ENCODE results near the gene CAPZB.
"Not testable (repeated sequence)": the region's sequence is repeated elsewhere in the genome, so short reads cannot be mapped to it uniquely, and the experiment has no call there.

CAPZB gene

DNA sequence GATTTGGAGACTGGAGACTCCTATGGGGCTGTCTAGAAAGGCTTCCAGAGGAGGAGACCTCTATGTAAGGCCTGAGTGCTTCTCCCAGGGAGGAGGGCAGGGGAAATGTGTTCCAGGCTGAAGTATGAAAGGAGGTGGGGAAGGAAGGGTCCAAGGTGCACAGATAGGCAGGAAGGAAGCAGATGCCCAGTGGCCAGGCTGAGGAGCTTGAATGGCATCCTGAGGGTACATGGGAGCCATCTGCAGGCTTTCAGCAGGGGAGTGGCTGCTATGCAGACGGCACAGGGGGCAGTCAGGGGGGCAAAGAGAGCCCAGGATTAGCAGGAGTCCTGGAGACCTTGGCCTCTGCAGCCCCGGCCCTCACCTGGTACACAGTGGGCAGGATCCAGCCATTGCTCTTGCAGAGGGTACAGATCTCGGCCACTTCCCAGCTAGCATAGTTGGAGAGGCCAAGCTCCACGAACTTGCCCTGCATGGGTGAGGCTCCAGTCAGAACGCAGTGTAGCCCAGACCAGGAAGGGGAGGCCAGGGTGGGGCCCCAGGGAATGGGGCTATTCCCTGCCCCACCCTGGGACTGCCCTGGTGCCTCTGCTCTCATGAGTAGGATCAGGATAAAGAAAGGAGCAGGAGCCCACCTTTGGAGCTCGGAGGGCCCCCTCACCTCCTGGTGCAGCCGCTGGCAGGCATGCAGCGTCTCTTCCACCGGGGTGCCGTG is 177.4 kb downstream of the CAPZB start:
- 96 to 99% methylated on average over 9 to 10 of the region's 10 CpGs for WGBS, 2 experiments (ENCODE audit: insufficient coverage in 2 of 2)
- H3K4me3 ChIP-seq (ENCODE audit: extremely low read depth, insufficient read depth, low read length, poor library complexity, severe bottlenecking) = no peak overlapping the region
- no peaks in the 10 kb centered on the region for H3K9me3 ChIP-seq (ENCODE audit: control insufficient read depth, low read length)
- H3K36me3 ChIP-seq (ENCODE audit: control insufficient read depth, insufficient read depth, low read length) = peaks cover 59% of the 10 kb centered on the region
- H3K27ac ChIP-seq (ENCODE audit: low read depth, low read length, severe bottlenecking) = no peak overlapping the region
- peaks cover 5% of the 10 kb centered on the region for H3K4me1 ChIP-seq (ENCODE audit: control insufficient read depth, insufficient read depth, low read length, poor library complexity, severe bottlenecking)

GRCh38 chr1:19306941-19307340 is 178.4 kb downstream of the CAPZB start:
- H3K9me3 ChIP-seq (ENCODE audit: control insufficient read depth, low read length) = no peaks in the 10 kb centered on the region

DNA sequence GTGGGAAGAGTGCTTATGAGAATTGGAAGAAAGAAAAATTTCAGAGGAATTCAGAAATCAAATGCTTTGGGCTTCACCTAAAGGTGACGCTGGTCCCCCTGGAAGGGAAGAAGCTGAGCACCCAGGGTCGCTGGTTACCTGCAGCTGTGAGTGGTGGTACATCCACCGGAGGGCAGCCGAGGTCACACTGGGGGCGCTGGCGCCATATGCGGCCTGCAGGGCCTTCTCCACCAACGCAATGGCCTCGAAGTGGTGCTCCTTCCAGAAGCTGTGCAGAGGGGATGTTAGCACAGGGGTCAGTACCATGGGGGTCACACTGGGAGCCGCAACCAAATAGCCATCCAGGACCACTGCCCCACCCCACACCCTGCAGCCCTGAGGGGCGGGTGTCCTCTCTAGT is 179.5 kb downstream of the CAPZB start:
- WGBS, 2 experiments (ENCODE audit: insufficient coverage in 2 of 2) = 93 to 99% methylated on average over 6 to 8 of the region's 11 CpGs
- H3K27ac ChIP-seq (ENCODE audit: low read depth, low read length, severe bottlenecking) = no peak overlapping the region
- no peak overlapping the region for H3K4me3 ChIP-seq (ENCODE audit: extremely low read depth, insufficient read depth, low read length, poor library complexity, severe bottlenecking)
- peaks cover 64% of the 10 kb centered on the region for H3K36me3 ChIP-seq (ENCODE audit: control insufficient read depth, insufficient read depth, low read length)
- H3K4me1 ChIP-seq (ENCODE audit: control insufficient read depth, insufficient read depth, low read length, poor library complexity, severe bottlenecking) = peaks cover 4% of the 10 kb centered on the region
- no peaks in the 10 kb centered on the region for H3K9me3 ChIP-seq (ENCODE audit: control insufficient read depth, low read length)

More at GRCh38 chr1:19306941-19307340, 178.4 kb downstream of the CAPZB start:
- Histone ChIP-seq H3K4me3 (ENCODE audit: extremely low read depth, insufficient read depth, low read length, poor library complexity, severe bottlenecking) (no peak overlapping the region), H3K27ac (ENCODE audit: low read depth, low read length, severe bottlenecking) (no peak overlapping the region), H3K4me1 (ENCODE audit: control insufficient read depth, insufficient read depth, low read length, poor library complexity, severe bottlenecking) (peaks cover 5% of the 10 kb centered on the region), H3K36me3 (ENCODE audit: control insufficient read depth, insufficient read depth, low read length) (peaks cover 64% of the 10 kb centered on the region)
- 96 to 100% methylated on average over 2 to 5 of the region's 6 CpGs for WGBS, 2 experiments (ENCODE audit: insufficient coverage in 2 of 2)

GRCh38 chr1:19304081-19304480 is 181.3 kb downstream of the CAPZB start:
- H3K36me3 ChIP-seq (ENCODE audit: control insufficient read depth, insufficient read depth, low read length) = peaks cover 66% of the 10 kb centered on the region
- H3K4me1 ChIP-seq (ENCODE audit: control insufficient read depth, insufficient read depth, low read length, poor library complexity, severe bottlenecking); H3K27ac ChIP-seq (ENCODE audit: low read depth, low read length, severe bottlenecking); H3K9me3 ChIP-seq (ENCODE audit: control insufficient read depth, low read length); H3K4me3 ChIP-seq (ENCODE audit: extremely low read depth, insufficient read depth, low read length, poor library complexity, severe bottlenecking): not testable (repeated sequence)
- 96 to 100% methylated on average over 4 to 7 of the region's 10 CpGs for WGBS, 2 experiments (ENCODE audit: insufficient coverage in 2 of 2)

- WGBS, 2 experiments (ENCODE audit: insufficient coverage in 2 of 2) = 86 to 90% methylated on average over 2 of the region's 2 CpGs
- H3K9me3 ChIP-seq (ENCODE audit: control insufficient read depth, low read length) = peaks cover 6% of the 10 kb centered on the region
Measured at GRCh38 chr1:19300211-19300610, 185.1 kb downstream of the CAPZB start.

DNA sequence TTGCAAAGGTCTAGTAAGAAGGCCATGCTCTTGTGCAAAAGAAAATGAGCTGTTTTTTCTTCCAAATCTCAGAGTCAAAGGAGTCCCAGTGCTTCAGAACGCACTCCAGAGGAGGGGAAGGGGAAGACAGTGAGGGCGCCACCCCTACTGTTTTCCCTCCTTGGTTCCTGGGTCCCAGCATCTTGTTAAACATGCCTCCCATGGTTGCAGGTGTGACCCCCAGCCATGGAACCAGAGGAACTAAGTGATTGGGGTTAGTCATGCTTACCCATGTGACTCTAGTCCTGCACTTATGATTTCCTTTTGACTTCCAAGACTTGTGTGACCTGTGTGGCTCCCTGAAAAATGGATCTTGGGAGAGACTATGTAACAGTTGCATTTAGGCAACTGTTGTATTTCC is 190.7 kb downstream of the CAPZB start:
- 71 to 100% methylated on average over 1 to 2 of the region's 2 CpGs for WGBS, 2 experiments (ENCODE audit: insufficient coverage in 2 of 2)

More at GRCh38 chr1:19300211-19300610, 185.1 kb downstream of the CAPZB start:
- Histone ChIP-seq H3K27ac (ENCODE audit: low read depth, low read length, severe bottlenecking) (no peak overlapping the region), H3K4me1 (ENCODE audit: control insufficient read depth, insufficient read depth, low read length, poor library complexity, severe bottlenecking) (no peaks in the 10 kb centered on the region), H3K4me3 (ENCODE audit: extremely low read depth, insufficient read depth, low read length, poor library complexity, severe bottlenecking) (no peak overlapping the region), H3K36me3 (ENCODE audit: control insufficient read depth, insufficient read depth, low read length) (peaks cover 29% of the 10 kb centered on the region)

DNA sequence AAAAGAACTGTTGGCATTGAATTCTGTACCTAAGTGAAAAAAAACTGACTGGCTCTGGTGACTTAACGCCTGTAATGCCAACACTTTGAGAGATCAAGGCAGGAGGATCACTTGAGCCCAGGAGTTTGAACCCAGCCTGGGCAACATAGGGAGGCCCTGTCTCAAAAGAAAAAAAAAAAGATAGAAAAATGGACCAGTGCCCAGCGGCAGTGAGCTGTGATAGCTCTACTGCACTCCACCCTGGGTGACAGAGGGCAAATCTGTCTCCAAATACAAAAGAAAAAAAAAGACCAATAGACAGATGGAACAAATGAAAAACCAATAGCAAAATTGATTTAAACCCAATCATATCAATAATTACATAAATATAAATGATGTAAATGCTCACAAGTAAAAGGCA is 196.1 kb downstream of the CAPZB start:
- whole genome bisulfite sequencing, 2 experiments (ENCODE audit: insufficient coverage in 2 of 2) = 39 to 71% methylated on average over 1 of the region's 2 CpGs
- peaks cover 13% of the 10 kb centered on the region for H3K9me3 ChIP-seq (ENCODE audit: control insufficient read depth, low read length)
- H3K4me3 ChIP-seq (ENCODE audit: extremely low read depth, insufficient read depth, low read length, poor library complexity, severe bottlenecking) = no peak overlapping the region
- H3K36me3 ChIP-seq (ENCODE audit: control insufficient read depth, insufficient read depth, low read length) = peaks cover 5% of the 10 kb centered on the region
- no peaks in the 10 kb centered on the region for H3K4me1 ChIP-seq (ENCODE audit: control insufficient read depth, insufficient read depth, low read length, poor library complexity, severe bottlenecking)
- H3K27ac ChIP-seq (ENCODE audit: low read depth, low read length, severe bottlenecking) = no peak overlapping the region

More for the DNA sequence above, 190.7 kb downstream of the CAPZB start:
- Histone ChIP-seq H3K4me3 (ENCODE audit: extremely low read depth, insufficient read depth, low read length, poor library complexity, severe bottlenecking) (no peak overlapping the region), H3K36me3 (ENCODE audit: control insufficient read depth, insufficient read depth, low read length) (peaks cover 9% of the 10 kb centered on the region), H3K9me3 (ENCODE audit: control insufficient read depth, low read length) (peaks cover 28% of the 10 kb centered on the region), H3K27ac (ENCODE audit: low read depth, low read length, severe bottlenecking) (no peak overlapping the region), H3K4me1 (ENCODE audit: control insufficient read depth, insufficient read depth, low read length, poor library complexity, severe bottlenecking) (no peaks in the 10 kb centered on the region)

All from mesodermal cell (in vitro differentiated cells).